DOHH2 (cell line): ENCODE measurements around the gene ZNF154.

Source experiments
- H3F3A ChIP-seq: fragments of 200-600 bp; sonication (generic), shearing (Covaris generic); 2 replicates; pipeline ENCODE4 v1.6.0; 2016; ENCODE audit warnings: antibody characterized with exemption, mild to moderate bottlenecking; ENCODE audit not compliant: control insufficient read depth, insufficient read depth
- H3K27ac ChIP-seq: fragments of 200-600 bp; sonication (generic); 2 replicates; pipeline ENCODE4 v1.5.1; 2014; ENCODE audit warnings: low read depth, mild to moderate bottlenecking, low read length, moderate library complexity
- H3K27me3 ChIP-seq: fragments of 200-600 bp; sonication (generic); 2 replicates; pipeline ENCODE4 v1.6.1; 2014; ENCODE audit warnings: mild to moderate bottlenecking, low read length, mixed read lengths; ENCODE audit not compliant: control insufficient read depth
- H3K36me3 ChIP-seq: fragments of 200-600 bp; sonication (generic); 2 replicates; pipeline ENCODE4 v1.6.1; 2014; ENCODE audit warnings: mild to moderate bottlenecking, low read length, moderate library complexity, mixed read lengths; ENCODE audit not compliant: control insufficient read depth
- H3K4me1 ChIP-seq: fragments of 200-600 bp; sonication (generic); 2 replicates; pipeline ENCODE4 v1.6.1; 2014; ENCODE audit warnings: mild to moderate bottlenecking, low read length, mixed read lengths; ENCODE audit not compliant: control insufficient read depth
- H3K4me2 ChIP-seq: fragments of 200-600 bp; sonication (generic); 2 replicates; pipeline ENCODE4 v1.6.0; 2014; ENCODE audit warnings: mild to moderate bottlenecking, low read length, moderate library complexity
- H3K4me3 ChIP-seq: fragments of 200-600 bp; sonication (generic); 2 replicates; pipeline ENCODE4 v1.5.1; 2014; ENCODE audit warnings: mild to moderate bottlenecking, low read length, mixed read lengths
- H3K79me2 ChIP-seq: fragments of 200-600 bp; sonication (generic); 2 replicates; pipeline ENCODE4 v1.6.1; 2014; ENCODE audit warnings: mild to moderate bottlenecking, low read length, mixed read lengths; ENCODE audit not compliant: control insufficient read depth
- H3K9me2 ChIP-seq: fragments of 200-600 bp; sonication (generic); replicated peaks from 2 replicates; pipeline ENCODE4 v1.6.1; 2014; ENCODE audit warnings: mild to moderate bottlenecking, low read length, mixed read lengths; ENCODE audit not compliant: control insufficient read depth
- H3K9me3 ChIP-seq: fragments of 200-600 bp; sonication (generic); 2 replicates; pipeline ENCODE4 v1.6.1; 2014; ENCODE audit warnings: antibody characterized with exemption, low read length, mixed read lengths; ENCODE audit not compliant: control insufficient read depth, insufficient read depth
- H4K20me1 ChIP-seq: fragments of 200-600 bp; sonication (generic); 2 replicates; pipeline ENCODE4 v1.6.0; 2014; ENCODE audit warnings: low read depth, mild to moderate bottlenecking, antibody characterized with exemption, low read length, moderate library complexity; ENCODE audit not compliant: control insufficient read depth, insufficient read depth
- CTCF ChIP-seq: fragments of 200-600 bp; sonication (generic); IDR thresholded peaks from one replicate; pipeline ENCODE4 v1.5.1; 2014; ENCODE audit warnings: antibody characterized with exemption, mild to moderate bottlenecking, low read depth, low read length; ENCODE audit not compliant: poor library complexity, severe bottlenecking
- EZH2phosphoT487 ChIP-seq: fragments of 200-600 bp; sonication (generic); IDR thresholded peaks from 2 replicates; pipeline ENCODE4 v1.6.1; 2017; ENCODE audit warnings: borderline replicate concordance, mild to moderate bottlenecking, antibody characterized with exemption, low read length, moderate library complexity, mixed read lengths

ZNF154 gene

GRCh38 chr19:57686727-57687126 is 22.3 kb downstream of the ZNF154 start:
- H3K4me3 ChIP-seq, result no peak overlapping the region
- TF ChIP-seq CTCF, result no peak
- TF ChIP-seq EZH2phosphoT487, result no peak
- H3F3A ChIP-seq, result no peaks in the 10 kb centered on the region
- no peaks in the 10 kb centered on the region for H4K20me1 ChIP-seq
- H3K36me3 ChIP-seq, result peaks cover 77% of the 10 kb centered on the region
- no peaks in the 10 kb centered on the region for H3K27me3 ChIP-seq
- no peak overlapping the region for H3K27ac ChIP-seq
- peaks cover 74% of the 10 kb centered on the region for H3K9me3 ChIP-seq
- H3K79me2 ChIP-seq, result peaks cover 74% of the 10 kb centered on the region
- no peaks in the 10 kb centered on the region for H3K9me2 ChIP-seq
- H3K4me2 ChIP-seq, result no peak overlapping the region
- H3K4me1 ChIP-seq, result peaks cover 13% of the 10 kb centered on the region

- peaks cover 51% of the 10 kb centered on the region for H3K79me2 ChIP-seq
- H3K4me2 ChIP-seq, result peak overlapping the region; percentile 84
- TF ChIP-seq CTCF (no peak), EZH2phosphoT487 (no peak)
- H4K20me1 ChIP-seq, result no peaks in the 10 kb centered on the region
- peaks cover 60% of the 10 kb centered on the region for H3K9me3 ChIP-seq
- H3K4me1 ChIP-seq, result peaks cover 13% of the 10 kb centered on the region
- H3K27ac ChIP-seq, result peak overlapping the region; percentile 36
- H3K4me3 ChIP-seq, result peak overlapping the region; percentile 99
- H3F3A ChIP-seq, result no peaks in the 10 kb centered on the region
- H3K36me3 ChIP-seq, result peaks cover 53% of the 10 kb centered on the region
- no peaks in the 10 kb centered on the region for H3K27me3 ChIP-seq
- H3K9me2 ChIP-seq, result no peaks in the 10 kb centered on the region
These were observed 26.7 kb downstream of the ZNF154 start for GRCh38 chr19:57682226-57682766.

DNA sequence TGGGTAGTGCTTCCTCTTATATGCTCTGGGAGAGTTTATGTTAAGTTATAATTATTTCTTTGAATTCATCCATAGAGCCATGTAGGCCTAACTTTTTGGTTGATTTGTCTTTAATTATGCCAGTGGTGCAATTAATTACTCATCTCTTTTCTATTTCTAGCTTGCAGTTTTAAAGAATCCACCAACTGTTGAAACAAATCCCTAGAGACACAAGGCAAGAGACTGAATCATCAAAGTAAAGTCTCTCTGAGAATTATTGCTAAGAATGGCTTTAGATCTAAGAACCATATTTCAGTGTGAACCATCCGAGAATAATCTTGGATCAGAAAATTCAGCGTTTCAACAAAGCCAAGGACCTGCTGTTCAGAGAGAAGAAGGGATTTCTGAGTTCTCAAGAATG is 33.1 kb downstream of the ZNF154 start:
- Histone ChIP-seq H3K36me3 (no peaks in the 10 kb centered on the region), H3K4me3 (no peak overlapping the region), H3K9me2 (no peaks in the 10 kb centered on the region), H3K4me1 (no peaks in the 10 kb centered on the region), H3K27ac (no peak overlapping the region), H4K20me1 (no peaks in the 10 kb centered on the region), H3K27me3 (no peaks in the 10 kb centered on the region), H3K79me2 (no peaks in the 10 kb centered on the region), H3F3A (no peaks in the 10 kb centered on the region), H3K9me3 (peaks cover 11% of the 10 kb centered on the region), H3K4me2 (no peak overlapping the region)
- no peak for TF ChIP-seq EZH2phosphoT487
- no peak for TF ChIP-seq CTCF

- Histone ChIP-seq H3K4me3 (no peak overlapping the region), H3K9me2 (no peaks in the 10 kb centered on the region), H3K36me3 (no peaks in the 10 kb centered on the region), H3K4me1 (no peaks in the 10 kb centered on the region), H4K20me1 (no peaks in the 10 kb centered on the region), H3F3A (no peaks in the 10 kb centered on the region), H3K27me3 (no peaks in the 10 kb centered on the region), H3K79me2 (no peaks in the 10 kb centered on the region), H3K27ac (no peak overlapping the region), H3K9me3 (peaks cover 4% of the 10 kb centered on the region; the same call in 1 of the 2 replicates), H3K4me2 (no peak overlapping the region)
- TF ChIP-seq EZH2phosphoT487 (no peak), CTCF (no peak)
These were observed 36.5 kb downstream of the ZNF154 start for GRCh38 chr19:57672466-57672865.
